D341Med (cell line): ENCODE measurements around the gene SF3A1.

Source experiments
- DNase-seq: peaks from one replicate; pipeline ENCODE4 v3.0.0; 2012; ENCODE audit warnings: low spot score

The SF3A1 gene

DNA sequence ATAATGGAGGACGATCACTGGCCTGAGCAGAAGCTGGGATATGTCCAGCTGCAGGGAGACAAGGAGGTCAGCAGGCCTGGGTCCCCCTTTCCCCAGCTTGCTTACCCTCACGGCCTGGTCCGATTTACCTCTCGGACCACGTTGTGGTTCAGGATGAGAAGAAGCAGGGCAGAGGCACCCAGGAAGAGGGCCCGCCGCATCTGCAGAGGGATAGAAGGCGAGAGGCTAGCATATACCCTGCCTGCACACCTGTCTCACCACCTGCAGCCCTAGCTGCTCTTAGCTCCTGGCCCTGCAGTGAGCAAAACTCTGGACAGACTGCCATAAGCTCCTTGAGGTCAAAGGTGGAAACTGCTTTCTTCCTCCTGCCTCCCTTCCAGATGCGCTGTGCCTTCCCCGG is 29.2 kb upstream of the SF3A1 start:
- DNase-seq, result no peak

DNA sequence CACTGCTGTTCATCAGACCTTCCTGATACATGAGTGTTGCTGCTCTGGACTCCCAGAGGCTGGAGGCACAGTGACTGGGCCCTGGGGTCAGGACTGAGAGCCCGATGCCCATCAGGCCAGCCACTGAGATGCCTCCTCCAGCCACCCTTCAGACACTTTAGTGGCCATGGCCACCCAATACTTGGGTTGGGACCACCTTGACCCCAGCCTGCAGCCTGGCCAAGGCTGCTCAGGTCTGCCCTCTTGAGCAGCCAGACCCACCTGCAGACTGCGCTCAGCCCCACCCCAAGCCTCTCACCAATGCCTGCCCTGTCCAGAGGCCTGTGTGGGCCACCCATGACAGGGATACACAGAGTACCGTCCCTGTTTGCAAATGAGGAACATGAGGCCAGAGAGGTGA is 26.4 kb upstream of the SF3A1 start:
- no peak for DNase-seq

DNA sequence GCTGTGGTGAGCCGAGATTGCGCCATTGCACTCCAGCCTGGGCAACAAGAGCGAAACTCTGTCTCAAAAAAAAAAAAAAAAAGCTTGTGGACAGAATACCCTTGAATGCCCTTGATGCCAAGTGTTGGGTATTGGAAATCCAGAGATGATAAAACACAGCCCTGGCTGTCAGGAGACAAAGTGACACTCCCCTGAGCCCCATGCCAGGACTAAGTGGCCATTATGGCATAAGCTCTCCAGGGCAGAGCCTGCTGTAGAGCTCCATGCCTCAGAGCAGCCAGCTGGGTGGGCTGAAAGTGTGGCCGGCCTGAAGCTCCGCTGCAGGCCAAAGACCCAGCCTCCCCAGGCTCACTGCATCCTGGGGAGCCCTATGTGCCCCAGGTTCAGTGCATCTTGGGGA is 25.6 kb upstream of the SF3A1 start:
- DNase-seq, result no peak

DNA sequence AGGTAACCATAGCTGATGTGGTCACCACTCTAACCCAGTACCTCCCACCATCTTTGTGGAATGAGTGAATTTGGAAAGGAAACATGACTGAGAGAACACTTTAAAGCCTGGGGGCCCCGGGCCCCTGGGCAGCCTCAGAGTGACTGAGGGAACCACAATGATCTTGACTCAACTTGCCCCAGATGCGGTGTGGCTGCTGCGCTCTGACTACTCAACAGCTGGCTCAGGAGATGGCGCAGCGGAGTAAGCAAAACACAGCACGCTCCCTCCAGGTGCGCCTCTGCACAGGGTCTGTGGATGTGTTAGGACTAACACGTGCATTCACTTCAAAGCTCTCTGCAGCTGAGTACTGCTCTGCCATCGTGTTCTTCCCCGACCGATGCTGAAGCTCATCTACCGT is 24.6 kb upstream of the SF3A1 start:
- no peak for DNase-seq

DNA sequence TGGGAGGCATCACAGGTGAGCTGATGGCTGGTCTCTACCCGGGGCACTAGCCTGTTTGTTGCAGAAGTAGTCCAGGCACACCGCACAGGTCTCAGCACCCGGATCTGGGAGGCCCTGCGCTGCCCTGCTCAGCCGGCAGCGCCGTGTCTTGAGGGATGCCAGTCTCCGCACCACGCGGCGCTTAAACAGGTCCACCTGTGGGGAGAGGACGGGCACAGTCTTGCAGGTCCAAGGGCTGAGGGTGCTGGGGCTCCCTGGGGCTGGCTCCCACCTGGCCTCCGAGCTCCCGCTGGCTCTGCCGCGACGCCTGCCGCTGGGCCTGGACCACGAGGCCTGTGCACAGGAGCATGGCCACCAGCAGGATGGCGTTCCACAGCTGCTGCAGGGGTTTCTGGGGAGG is 23.3 kb upstream of the SF3A1 start:
- no peak for DNase-seq

DNA sequence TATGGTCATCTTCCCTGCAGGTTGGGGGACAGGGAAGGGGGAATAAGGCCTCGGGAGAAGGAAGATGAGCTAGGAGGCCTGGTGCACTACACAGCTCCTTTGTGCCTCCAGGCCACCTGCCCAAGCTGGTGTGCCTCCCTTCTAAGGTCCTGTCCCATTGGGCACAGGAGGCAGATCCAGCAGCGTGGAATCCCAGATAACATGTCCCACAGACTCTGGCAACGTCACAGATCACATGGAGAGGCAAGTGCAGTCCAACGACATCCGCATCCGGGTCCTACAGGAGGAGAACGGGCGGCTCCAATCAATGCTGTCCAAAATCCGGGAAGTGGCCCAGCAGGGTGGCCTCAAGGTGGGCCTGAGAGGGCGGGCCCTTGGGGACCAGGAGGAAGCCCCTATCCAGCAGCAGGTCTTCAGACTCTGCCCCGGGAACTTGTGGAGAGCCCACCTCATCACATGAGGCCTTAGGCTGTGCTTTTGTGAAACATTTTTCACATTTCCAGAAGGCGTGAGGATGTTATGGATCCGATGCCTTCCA is 18.7 kb upstream of the SF3A1 start:
- DNase-seq, result no peak

DNA sequence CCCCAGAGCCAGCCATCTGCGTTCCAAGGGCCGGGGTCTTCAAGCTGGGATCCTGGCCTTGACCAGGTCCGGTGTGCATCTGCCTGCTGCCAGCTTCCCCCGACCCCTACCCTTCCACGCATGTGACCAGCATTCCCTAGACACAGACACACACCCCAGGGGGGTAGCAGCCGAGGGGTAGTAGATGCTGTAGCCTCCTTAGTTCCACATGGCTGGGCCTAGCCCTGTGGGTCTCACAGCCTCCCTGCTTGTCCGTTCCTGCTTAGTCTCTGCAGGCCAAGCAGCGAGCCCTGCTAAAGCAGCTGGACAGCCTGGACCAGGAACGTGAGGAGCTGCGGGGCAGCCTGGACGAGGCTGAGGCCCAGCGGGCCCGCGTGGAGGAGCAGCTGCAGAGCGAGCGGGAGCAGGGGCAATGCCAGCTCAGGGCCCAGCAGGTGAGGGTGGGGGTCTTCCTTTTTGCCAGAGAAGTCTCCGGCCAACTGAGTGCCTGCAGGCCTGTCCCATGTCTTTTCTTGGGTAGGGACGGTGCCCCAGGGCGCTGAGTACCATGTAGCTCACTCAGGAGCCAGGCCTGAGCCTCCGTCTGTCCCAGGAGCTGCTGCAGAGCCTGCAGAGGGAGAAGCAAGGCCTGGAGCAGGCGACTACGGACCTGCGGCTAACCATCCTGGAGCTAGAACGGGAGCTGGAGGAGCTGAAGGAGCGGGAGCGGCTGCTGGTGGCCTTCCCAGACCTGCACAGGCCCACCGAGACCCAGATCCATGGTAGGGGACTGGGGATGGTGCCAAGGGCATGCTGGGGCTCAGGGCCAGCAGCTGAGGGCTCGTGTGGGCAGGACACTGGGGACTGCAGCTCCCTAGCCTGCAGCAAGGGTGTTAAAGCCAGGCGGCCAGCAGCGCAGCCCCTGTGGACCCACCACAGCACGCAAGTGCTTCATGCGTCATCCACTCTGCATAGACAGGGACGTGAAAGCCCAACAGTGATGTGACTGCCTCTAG is 16.9 kb upstream of the SF3A1 start:
- no peak for DNase-seq

DNA sequence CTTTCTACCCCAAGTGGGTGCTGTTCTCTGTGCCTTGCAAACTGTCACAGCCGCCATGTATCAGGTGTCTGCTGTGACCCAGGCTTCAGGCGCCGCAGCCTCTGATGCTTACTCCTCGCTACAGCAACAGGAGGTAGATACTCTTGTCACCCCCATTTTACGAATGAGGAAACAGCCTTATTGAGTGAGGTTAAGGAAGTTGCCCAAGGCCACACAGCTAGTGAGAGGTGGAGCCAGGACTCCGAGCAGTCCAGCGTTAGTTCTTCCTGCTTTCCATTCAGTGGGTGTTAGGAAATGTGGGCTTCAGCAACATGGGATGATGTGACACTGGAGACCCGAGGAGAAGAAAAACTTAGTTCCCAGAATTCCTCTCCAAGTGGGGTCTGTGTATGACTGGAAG is 16.2 kb upstream of the SF3A1 start:
- DNase-seq, result no peak

DNA sequence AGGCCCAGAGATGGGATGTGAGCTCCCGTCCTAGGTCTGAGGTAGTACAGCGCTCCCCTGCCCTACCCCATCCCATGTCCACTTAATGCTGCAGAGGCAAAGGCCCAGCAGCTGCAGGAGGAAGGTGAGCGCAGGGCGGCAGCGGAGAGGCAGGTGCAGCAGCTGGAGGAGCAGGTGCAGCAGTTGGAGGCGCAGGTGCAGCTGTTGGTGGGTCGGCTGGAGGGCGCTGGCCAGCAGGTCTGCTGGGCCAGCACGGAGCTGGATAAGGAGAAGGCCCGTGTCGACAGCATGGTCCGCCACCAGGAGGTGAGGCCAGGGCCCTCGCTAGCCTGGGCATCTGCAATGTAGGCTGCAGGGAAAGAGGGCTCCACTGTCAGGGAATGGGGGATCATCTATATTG is 15.3 kb upstream of the SF3A1 start:
- no peak for DNase-seq

DNA sequence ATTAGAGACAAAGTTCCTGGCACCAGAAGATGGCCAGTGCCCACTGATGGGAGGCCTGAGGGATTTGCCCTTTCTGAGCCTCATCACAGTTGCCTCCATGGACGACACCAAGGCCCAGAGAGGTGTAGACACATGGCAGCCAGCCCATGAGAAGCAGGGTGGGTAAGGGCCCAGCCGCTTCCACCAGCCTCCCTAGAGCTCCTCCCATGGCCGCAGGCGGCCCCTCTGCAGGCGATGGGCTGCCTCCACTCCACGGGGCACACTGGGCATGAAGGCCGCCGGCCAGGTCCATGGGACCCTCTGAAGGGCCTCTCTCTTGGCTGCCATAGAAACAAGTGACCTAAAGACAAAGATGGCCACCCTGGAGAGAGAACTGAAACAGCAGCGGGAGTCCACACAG is 14.6 kb upstream of the SF3A1 start:
- DNase-seq, result no peak

DNA sequence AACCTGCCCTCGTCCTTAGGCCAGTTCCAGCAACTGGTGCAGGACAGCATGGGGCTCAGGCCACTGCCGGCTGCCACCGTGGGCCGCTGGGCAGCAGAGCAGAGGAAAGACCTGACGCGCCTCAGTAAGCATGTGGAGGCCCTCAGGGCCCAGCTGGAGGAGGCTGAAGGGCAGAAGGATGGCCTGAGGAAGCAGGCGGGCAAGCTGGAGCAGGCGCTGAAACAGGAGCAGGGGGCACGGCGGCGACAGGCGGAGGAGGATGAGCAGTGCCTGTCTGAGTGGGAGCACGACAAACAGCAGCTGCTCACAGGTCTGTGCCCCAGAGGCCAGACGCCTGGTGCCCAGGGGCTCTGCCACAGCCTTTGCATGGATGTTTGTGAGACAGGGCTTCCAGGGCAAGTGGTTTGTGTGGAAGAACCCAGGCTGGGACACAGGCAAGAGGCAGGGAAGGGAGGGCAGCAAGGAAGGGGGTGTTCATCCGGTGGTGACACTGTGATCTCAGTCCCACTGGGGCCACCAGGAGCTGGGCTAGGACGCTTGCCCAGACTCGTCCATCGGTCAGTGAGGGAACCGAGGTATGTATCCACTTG is 14.0 kb upstream of the SF3A1 start:
- DNase-seq, result no peak

DNA sequence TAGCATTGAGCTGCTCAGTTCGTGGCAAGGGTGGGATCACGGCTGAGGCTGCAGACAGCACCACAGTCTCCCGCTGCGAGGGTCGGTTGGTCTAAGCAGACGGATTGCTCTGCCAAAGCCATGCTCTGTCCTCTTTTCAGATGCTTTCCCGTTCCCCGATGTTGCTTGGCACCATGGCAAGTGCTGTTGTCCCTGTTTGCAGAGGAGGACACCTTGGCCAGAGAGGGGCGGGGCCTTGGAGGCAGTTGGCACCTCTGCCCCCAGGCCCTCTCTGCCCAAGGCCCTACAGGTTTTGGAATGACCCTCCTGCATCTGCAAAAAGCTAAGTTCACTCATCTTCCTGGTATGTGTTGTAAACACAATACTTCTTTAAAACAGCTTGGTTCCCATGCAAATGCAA is 11.7 kb upstream of the SF3A1 start:
- DNase-seq, result no peak

DNA sequence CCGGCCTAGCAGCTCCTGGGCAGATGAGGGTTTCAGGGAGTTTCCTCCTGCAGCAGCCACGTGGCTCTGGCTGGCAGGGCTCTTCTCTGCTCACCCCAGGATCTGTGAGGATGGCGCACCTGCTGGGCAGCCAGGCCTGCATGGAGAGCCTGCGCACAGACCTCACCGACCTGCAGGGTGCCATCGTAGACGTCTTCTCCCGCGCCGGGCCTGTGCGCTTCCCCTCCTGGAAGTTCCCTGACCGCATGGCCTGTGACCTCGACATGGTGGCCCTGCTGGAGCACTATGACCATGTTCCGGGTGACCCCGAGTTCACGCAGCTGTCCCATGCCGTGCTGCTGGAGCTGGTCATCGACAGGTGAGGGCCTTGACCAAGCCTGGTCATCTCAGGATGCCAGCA is 9.2 kb upstream of the SF3A1 start:
- no peak for DNase-seq

DNA sequence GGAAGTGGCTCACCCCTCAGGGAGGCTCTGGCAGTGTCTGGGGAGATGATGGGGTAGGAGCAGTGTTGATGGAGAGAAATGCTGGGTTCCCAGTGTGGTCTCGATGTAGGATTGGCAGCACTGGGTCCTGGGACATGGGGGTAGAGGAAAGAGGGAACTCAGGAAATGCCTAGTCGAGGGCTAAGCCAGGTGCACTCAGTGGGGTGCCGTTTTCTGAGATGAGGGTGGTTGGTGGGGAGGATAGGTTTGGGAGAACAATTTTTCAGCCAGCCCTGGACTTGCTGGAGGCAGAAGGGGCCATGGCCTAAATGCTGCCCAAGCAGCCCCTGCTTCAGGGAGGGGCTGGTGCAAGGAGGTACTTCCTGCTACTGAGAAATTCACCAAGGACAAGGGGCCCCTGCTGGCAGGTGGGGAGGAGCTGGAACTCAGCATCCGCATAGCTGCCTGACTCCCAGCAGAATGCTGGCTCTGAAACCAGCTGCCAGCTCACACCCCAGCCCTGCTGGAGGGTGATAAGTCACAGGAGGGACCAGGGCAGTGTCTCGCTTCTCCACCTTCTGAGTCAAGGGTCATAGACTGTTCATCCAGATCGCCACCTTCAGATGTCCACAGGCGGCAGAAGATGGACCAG is 6.1 kb upstream of the SF3A1 start:
- no peak for DNase-seq

DNA sequence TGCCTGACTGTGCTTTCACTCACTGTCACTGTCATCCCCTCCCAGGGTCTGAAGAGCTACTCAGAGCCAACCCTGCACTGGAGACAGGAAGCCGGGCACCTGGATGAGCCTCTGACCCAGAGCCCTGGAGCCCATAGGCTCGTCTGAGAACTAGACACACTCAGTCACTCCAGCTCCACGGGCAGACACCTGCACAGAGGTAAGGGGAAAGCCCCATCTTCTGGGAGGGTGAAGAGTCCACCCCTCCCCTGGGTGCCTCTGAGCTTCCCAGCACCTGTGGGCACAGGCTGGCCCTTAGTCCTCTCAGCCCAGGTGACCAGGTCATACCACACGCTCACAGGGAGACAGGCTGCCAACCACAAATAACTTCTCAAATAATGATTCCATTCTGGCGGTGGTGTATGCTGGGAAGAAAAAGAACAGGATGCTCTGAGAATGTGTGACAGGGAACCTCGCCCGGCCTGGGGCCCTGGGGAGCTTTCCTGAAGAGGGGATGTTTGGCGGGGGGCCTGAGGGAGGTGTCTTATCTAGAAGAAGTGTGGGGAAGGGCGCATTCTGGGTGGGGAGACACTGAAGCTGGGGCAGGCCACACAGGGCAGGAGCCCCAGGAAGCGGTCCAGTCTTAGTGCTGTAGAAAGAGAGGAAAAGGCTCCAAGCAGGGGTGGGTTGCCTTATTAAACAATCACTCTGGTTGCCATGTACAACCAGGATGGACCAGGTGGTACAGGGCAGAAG is 5.4 kb upstream of the SF3A1 start:
- no peak for DNase-seq

DNA sequence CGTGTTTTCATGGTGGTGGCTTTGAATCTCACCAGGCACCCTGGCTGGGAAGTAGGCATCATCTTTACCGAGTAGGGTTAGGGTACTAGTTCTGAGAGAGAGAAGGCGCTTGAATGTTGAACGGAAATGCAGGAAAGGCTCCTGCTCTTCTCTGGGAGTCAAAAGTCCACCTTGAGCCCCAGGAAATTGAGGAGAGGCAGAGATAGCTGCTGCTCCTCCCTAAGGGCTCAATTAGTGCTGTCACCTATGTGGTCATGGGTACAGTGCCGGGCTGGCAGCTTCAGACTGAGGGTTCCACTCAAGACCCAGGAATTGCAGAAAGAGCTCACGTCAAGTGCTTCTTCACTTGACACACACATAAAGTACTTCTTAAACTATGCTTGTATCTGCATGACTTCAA is 1.8 kb upstream of the SF3A1 start:
- no peak for DNase-seq

DNA sequence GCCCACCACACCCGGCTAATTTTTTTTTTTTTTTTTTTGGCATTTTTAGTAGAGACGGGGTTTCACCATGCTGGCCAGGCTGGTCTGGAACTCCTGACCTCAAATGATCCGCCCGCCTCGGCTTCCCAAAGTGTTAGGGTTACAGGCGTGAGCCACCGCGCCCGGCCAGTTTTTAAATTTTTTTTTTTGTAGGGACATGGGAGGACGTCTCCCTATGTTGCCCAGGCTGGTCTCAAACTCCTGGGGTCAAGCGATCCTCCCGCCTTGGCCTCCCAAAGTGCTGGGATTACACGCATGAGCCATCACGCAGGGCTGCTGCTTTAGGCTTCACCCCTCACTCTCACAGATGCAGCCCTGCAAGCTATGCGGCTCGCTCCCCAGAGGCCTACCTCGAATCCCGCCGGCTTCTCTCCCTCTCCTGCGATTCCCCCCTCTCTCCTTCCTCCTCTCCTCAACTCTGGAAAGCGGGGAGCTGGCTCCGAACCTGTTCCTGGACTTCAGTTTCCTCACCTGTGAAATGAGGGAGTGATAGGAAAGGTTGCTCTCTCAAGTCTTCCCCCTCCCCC is 1.0 kb upstream of the SF3A1 start:
- no peak for DNase-seq

DNA sequence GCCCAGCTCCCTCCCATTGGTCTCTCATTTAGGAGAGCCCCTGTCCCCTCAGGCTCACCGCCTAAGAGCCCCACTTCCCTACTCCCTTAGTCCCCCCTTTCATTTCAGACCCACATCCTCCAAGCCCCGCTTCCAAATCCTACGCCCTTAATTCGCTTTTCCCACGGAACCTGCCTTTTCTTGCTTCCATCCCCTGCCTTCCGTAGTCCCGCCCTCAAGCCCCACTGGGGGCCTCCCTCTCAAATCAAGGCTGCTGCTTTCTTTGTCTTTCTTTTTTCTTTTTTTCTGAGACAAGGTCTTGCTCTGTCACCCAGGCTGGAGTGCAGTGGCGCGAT is 509 bp upstream of the SF3A1 start:
- DNase-seq, result no peak

DNA sequence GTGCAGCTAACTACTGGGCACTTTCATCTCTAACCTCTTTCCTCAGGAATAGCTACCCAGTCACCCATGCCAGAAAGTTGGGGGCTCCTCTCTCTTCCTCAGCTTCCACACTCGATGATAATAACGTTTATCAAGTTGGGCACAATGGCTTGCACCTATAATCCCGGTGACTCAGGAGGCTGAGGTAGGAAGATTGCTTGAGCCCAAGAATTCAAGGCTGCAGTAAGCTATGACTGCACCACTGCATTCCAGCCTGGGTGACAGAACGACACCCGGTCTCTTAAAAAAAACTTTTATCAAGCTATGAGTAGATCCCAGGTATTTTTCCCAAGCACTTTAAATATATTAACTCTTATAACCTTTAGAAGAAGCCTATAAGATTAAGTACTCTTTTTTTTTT is 2.0 kb downstream of the SF3A1 start:
- no peak for DNase-seq

DNA sequence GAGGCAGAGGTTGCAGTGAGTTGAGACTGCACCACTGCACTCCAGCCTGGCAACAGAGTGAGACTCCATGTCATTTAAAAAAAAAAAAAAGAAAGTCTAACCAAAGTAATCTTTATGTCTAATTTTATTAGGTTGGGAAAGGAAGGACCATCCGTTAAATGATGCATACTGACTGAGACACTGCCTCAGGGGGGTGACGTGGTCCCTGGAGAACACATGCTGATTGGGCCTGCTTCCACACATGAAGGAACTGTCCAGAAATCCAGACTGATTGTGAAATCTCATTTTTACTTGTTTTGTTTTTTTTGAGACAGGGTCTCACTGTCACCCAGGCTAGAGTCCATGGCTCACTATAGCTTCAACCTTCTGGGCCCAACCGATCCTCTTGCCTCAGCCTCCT is 5.5 kb downstream of the SF3A1 start:
- DNase-seq, result no peak

DNA sequence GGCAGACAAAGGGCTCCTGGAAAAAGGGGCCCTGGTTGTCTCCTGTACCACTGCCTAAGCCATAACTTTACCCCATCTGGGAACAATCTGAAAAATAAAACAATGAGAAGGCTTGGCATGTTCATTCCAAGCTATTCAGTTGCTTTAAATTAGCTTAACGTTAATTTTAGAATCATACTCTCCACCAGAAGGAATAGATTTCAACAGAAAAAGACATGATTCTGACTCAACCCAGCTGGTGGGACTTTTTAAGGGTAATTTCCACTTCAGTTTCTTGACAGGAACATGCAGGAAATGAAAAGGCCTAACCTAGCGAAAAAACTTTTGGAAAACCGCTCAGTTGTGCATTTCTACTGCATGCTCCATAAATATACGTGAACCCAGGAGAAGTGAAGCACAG is 7.9 kb downstream of the SF3A1 start:
- DNase-seq, result no peak

DNA sequence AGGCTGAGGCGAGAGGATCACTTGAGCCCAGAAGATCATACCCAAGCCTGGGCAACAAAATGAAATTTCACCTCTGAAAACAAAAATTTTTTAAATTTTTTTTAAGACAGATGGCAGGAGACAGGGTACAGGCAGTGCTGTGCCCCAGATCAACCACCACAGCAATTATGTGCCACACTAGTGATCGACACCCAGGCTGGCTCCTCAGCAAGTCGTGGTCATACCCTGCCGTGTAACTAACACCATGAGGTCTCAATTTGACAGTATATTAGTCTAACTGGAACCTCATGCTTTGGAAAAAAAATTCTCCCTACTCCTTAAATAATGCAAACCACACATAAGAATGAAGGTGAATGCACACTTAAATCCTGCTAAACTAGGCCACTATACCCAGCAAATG is 8.3 kb downstream of the SF3A1 start:
- no peak for DNase-seq
